ENCODE results near the gene ZNF865.
A peak's percentile ranks its signal among the peaks of the same experiment; 100 is the strongest.

The ZNF865 gene

DNA sequence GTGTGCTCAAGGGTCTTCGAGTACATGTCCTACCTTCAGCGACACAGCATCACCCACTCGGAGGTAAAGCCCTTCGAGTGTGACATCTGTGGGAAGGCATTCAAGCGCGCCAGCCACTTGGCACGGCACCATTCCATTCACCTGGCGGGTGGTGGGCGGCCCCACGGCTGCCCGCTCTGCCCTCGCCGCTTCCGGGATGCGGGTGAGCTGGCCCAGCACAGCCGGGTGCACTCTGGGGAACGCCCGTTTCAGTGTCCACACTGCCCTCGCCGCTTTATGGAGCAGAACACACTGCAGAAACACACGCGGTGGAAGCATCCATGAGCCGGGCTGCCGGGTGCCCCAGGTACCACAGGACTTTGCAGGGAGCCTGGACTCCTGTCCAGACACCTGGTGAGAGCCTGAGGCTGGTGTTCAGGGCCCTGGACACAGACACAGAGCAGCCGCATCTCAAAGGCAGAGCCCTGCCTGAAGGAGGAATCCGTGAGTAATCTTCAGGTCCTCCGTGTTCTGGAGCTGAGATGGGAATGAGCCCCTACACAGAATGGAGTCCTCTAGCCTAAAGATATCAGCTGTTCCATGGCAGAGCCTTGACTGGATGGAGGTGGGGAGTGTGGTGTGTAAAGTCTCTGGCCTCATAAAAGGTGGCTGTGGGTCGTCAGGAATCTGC is 39.5 kb downstream of the ZNF865 start:
- no peak for DNase-seq (ENCODE audit: low spot score)

DNA sequence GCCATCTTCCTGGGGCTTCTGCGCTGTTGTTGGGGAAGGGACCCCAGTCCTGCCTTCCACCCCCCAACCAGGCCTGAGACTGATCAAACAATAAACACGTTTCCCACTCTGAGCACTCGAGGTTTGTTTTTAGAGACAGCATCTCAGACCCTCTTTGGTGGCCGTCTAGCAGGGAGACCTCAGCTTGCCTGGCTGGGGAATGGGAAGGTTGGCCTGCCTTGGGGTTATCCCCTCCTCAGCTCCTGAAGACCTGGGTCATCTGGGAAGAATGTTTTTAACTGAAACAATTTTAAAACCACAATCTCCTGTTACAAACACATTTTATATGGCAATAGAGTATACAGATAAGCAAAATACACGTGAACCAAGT is 40.0 kb downstream of the ZNF865 start:
- no peak for DNase-seq (ENCODE audit: low spot score)

DNA sequence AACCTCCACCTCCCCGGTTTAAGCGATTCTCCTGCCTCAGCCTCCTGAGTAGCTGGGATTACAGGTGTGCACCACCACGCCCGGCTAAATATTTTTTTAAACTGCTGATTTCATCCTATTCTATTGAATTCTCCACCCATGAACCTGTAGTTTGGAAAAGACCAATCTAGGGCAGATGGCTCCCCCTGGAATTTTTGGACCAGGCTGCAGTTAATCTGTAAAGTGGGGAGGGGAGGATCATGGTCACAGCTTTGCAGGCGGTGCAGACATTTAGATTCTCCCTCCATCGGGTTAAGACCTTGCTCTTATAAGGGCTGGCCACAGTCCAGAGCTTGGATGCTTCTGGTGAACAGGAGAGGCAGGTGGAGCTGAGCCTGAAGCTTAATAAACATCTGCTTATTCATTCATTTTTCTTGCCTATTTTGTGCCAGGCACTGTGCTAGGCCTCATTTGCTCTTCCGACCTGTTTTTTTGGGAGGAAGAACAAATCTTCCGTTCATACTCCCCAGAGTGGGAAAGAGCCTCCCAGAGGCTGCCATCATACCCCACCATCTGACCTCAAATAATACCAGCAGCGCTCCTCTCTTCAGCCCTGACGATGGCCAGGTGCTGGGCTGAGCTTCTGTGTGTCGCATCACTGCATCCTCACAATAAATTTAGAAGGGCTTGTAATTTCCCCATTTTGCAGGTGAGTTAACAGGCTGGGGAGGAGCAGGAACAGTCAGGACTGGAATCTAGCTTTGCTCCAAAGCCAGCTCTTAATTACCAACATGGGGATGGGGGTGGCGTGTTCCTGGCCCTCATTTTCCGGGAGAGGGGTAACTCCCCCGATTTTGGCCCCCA is 41.7 kb downstream of the ZNF865 start:
- DNase-seq (ENCODE audit: low spot score): no peak

- peak; percentile 77 for DNase-seq (ENCODE audit: low spot score)
Measured at GRCh38 chr19:55647732-55648584, 42.5 kb downstream of the ZNF865 start, which contains the start of gene CCDC106. Gene CCDC106 (plus strand): TSS chr19:55648212. CDS start chr19:55649047, 835 bp downstream.

DNA sequence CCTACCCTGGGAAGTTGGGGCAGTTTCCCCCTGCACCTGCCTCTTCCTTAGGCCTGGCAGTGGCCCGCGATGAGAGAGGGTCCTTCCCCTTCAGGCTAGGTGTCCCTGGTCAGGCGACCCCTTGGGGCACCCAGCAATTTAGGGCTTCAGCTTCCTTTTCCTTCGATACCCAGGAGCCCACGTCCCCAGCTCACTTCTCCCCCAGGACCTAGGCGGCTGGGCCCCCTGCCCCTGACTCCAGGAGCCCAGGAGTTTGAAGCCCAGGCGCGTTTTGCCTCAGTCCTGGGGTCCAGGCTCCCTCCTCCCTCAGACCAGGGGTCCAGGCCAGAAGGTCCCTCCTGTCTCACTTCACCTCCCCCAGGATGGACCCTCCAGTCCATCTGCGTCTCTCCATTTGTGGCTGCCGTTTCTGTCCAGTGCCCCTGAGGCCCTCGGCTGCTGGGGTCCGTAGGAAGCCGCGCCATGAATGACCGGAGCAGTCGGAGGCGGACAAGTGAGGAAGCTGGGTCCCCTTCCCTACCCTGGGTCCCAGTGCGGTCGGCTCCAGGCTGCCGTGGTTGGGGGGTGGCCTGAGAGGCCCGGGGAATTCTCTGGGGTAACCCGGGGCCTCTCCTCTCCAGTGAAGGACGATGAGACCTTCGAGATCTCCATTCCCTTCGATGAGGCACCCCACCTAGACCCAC is 43.3 kb downstream of the ZNF865 start:
- DNase-seq (ENCODE audit: low spot score): no peak

- DNase-seq (ENCODE audit: low spot score): no peak
Measured at GRCh38 chr19:55649268-55650125, 44.0 kb downstream of the ZNF865 start.

DNA sequence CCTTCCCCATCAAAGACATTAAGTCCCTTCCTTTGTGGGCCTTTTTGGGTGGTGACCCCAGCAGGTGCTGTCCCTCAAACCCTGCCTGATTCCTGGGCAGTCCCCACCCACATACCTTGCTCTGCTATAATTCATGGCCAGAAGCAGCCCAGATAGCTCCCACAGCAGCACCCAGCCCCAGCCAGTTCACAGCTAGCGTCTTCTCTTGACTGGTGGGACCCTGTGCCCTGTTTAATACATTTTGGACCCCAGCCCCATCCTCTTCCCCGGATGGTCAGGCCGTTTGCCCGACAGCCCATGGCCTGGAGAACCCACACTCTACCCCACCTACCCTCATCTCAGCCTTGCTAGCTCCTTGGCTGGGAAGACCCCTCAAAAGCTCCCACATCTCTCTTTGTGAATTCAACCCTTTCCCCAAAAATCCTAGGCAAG is 44.7 kb downstream of the ZNF865 start:
- no peak for DNase-seq (ENCODE audit: low spot score)

- no peak for DNase-seq (ENCODE audit: low spot score)
Measured at GRCh38 chr19:55650602-55651230, 45.3 kb downstream of the ZNF865 start.

- no peak for DNase-seq (ENCODE audit: low spot score)
Measured at GRCh38 chr19:55651236-55651635, 45.8 kb downstream of the ZNF865 start.

DNA sequence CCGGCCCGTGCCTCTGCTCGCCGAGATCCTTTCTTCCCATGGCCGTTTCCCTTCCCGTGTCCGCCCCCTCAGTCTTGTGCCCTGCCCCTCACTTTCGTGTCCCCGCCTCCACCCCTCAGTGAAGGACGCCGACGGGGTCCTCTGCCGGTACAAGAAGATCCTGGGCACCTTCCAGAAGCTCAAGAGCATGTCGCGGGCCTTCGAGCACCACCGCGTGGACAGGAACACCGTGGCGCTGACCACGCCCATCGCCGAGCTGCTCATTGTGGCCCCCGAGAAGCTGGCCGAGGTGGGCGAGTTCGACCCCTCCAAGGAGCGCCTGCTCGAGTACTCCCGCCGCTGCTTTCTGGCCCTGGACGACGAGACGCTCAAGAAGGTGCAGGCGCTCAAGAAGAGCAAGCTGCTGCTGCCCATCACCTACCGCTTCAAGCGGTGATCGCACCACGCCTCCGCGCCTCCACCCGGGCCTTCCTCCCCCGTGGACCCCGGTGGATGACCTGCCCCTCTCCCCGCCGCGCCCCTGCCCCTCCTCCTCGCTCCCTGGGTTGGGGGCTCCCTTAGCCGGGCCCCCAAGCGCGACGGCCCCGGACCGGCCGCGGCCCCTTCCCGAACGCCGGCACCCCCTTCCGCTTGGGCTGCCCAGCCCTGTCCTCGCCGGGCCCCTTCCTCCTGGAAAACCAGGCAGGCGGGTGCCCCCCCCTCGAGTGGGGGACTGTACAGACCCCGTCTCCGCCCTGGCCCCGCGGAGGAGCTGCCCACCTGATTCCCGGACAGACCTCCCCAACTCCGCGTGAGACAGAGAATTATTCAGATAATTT is 47.1 kb downstream of the ZNF865 start:
- DNase-seq (ENCODE audit: low spot score): no peak

GRCh38 chr19:55653651-55654322 is 48.3 kb downstream of the ZNF865 start:
- peak; percentile 99 for DNase-seq (ENCODE audit: low spot score)

DNA sequence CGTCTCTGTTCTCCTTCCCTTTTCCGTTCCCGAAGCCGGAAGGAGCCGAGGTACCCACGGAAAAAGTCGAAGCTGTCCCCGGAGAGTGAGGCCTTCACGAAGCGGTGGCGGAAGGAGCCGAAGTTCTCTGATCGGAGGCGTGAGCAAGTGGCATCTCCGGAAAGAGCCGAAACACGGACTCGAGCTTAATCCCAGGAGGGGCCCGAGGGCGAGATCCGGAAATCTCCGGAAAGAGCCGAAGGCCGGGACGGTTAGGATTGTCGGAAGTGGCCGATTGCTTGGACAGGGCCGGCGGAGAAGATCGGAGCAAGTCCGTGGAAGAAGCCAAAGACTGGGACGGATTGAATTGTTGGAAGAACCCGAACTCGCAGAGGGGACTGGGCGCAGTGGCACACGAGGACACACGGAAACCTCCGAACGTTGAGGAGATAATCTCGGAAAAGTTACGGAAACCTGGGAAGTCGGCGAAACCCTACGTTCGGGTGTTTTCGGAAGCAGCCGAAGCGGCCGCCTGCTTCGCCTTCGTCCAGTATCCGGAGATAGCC is 48.9 kb downstream of the ZNF865 start:
- DNase-seq (ENCODE audit: low spot score): peak; percentile 93

- peak; percentile 95 for DNase-seq (ENCODE audit: low spot score)
Measured at GRCh38 chr19:55654868-55655647, 49.6 kb downstream of the ZNF865 start, which contains the start of gene U2AF2. Gene U2AF2 (plus strand): TSS chr19:55655035. CDS start chr19:55655105, 70 bp downstream.

- no peak for DNase-seq (ENCODE audit: low spot score)
Measured at GRCh38 chr19:55655648-55656040, 50.2 kb downstream of the ZNF865 start.

GRCh38 chr19:55656552-55656951 is 51.1 kb downstream of the ZNF865 start:
- DNase-seq (ENCODE audit: low spot score): no peak

DNA sequence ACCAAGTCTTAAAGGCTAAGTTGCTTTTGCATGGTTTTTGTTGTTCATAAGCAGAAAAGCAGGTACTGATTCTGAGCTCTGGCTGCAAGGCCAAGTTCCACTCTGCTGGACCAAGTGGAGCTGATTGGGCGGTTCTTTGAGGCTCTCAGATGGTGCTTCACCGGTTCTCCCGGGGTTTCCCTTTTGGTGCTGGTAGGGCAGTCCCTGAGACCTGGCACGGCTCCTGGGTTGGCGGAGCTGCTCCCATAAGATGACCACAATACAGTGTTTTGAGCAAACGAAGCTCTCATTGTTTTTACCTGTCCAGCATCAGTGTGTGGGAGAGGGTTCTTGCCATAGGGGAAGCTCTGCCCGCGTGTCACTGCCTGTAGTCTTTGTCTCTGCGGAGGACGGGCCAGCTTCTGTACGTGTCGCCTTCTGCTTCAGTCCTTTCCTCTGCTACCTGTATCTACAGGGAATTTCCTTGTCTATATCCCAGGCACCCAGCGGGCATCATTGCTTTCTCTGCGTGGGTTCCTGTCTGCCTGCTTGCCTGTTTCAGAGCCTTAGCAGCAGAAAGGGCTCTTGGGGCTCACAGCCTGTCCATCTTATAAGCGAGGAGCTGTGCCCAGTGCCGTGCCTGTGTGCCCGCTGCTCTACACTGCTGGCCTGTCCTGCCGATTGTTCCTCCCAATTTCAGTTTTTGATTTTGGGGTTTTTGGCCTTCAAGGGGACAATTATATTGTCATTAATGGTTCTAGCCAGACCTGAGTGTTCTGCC is 51.7 kb downstream of the ZNF865 start:
- DNase-seq (ENCODE audit: low spot score): no peak

Data from hepatic stellate cell (primary cell).